GM18499 (cell line): ENCODE data around the gene SELENOO.

Experiments
- ATAC-seq: cut with Tn5 transposase; IDR thresholded peaks from one replicate; pipeline ENCODE4 v1.9.1; 2021; ENCODE audit warnings: moderate number of reproducible peaks; ENCODE audit not compliant: insufficient read depth, unreplicated experiment

The SELENOO gene

GRCh38 chr22:50226063-50226874 is 25.5 kb downstream of the SELENOO start:
- ATAC-seq: no peak

- no peak for ATAC-seq
Measured at GRCh38 chr22:50226875-50227165, 26.0 kb downstream of the SELENOO start.

- no peak for ATAC-seq
Measured at GRCh38 chr22:50227579-50228215, 26.9 kb downstream of the SELENOO start.

DNA sequence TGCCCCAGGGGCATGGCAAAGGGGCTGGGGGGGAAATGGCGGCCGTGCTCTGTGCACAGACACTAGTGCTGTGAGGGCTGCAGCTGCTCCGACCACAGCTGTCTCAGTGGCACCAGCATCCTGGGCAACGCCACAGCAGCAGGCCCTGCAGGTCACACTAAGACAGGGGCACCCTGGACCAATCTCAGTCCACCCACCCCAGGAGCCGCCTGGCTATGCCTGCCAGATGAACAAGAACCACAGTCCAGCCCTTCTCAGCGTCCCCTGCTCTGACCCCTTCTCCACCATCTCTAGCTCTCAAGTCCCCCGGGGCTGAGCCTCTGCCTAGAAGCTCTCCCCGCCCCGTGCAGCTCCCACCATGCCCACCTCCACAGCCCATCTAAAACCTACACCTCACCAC is 27.6 kb downstream of the SELENOO start:
- no peak for ATAC-seq

DNA sequence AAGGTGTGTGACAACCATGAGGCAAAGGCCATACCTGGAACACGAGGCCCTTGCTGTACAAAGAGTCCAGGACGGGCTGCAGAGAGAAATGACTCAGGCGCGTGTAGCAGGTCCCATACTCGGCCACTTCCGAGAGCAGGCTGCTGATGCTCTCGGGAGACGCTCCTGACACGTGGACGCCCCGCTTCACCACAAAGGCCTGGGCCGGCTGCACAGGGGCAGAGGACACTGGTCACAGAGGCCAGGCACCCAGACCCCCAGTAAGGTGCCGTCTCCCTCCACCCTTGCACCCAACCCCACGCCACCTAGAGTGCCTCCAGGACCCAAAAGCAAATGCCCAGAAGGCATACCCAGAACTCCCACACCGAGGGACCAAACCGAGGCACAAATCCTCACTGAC is 28.6 kb downstream of the SELENOO start:
- ATAC-seq: no peak

DNA sequence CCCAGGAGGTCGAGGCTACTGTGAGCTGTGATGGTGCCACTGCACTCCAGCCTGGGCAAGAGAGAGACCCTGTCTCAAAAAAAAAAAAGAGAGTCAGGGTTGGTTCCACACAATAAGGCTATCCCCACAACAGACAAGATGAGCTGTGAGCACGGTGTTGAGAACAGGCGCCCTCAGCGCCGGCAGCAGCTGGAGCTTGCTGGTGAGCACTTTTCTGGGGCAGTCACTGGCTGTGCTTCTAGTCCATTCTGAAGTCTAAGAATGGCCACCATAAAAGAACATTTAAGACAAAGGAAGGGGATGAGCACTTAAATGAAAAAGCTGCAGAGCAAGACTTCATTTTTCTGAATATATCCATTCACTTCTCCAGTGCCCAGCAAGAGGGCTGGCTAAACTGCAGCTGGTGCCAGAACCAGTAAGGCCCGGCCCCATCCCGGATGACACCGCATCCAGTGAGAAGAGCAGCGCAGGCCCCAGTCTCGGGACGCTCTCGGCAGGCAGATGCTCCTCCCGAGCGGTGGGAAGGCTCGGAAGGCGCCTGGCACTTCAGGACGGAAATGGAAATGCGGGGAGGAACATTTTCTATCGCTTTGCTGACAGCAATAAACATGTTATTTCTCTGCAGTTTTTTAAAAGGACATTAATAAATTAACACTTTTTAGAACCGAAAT is 31.8 kb downstream of the SELENOO start:
- no peak for ATAC-seq

GRCh38 chr22:50233223-50233622 is 32.4 kb downstream of the SELENOO start:
- ATAC-seq: no peak

- no peak for ATAC-seq
Measured at GRCh38 chr22:50236731-50237409, 36.1 kb downstream of the SELENOO start.

GRCh38 chr22:50238755-50239154 is 37.9 kb downstream of the SELENOO start:
- no peak for ATAC-seq

GRCh38 chr22:50242406-50242949 is 41.7 kb downstream of the SELENOO start:
- no peak for ATAC-seq

GRCh38 chr22:50243685-50244419 is 43.0 kb downstream of the SELENOO start:
- ATAC-seq: no peak

- ATAC-seq: peak; percentile 46
Measured at GRCh38 chr22:50244420-50245213, 43.8 kb downstream of the SELENOO start, which contains the start of gene TUBGCP6. Gene TUBGCP6, minus strand, starts transcription at chr22:50245023. Its CDS starts 564 bp downstream, at chr22:50244459.

DNA sequence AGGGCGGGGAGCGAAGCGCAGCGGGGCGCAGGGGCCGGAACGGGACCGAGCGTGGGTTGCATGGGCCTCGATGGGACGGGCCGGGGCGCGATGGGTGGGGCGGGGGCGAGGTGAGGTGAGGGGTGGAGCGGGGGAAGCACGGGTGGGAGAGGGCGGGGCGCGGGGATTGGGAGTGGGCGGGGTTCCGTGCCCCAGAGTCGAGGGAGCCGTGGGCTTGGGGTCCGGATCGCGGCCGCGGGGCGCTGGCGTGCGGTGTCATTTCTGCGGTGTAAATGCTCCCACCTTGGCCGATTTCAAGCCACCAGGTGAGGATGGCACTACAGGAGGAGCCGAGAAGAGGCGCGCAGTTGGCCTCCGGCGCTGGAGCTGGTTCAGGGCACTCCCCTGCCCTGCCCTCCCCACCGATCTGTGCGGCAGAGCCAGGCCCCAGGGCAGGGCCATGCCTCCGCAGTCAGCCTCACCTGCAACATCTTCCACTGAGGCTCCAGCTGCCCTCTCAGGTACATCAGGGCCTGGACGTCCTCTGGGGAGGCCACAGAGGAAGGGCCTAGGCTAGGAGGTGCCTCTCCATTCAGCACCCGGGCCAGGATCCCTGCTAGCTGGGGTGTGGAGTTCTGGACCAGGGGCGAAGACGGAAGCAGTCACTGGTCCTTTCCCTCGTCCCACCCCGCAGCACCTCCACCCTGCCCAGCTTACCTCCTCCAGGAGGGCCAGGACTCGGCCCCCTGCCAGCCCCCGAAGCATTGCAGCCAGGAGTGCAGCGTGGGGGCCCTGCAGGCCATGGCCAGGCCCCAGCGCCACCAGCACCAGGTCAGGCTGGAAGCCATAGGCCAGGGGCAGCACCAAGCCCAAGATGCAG is 44.6 kb downstream of the SELENOO start:
- no peak for ATAC-seq

- no peak for ATAC-seq
Measured at GRCh38 chr22:50246242-50247175, 45.7 kb downstream of the SELENOO start.

DNA sequence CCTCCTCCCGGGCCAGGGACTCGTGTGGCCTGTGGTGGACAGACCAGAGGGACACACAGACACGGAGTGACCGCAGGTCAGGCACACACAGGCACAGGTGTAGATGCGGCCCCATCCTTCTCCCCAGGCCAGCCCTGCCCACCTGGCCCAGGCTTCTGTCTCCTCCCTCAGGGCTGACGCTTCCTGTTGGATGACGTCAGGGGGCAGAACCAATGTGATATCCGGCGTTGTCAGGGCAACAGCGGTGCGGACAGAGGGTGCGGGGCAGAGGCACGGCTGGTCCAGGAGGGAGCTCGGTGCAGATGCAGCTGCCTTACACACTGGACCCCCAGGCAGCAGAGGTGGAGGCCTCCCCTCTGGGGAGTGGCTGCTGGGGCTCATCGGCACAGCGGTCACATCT is 46.9 kb downstream of the SELENOO start:
- ATAC-seq: no peak

- ATAC-seq: no peak
Measured at GRCh38 chr22:50248196-50249081, 47.6 kb downstream of the SELENOO start.
